ENCODE measurements around the gene TTC39C. TPM values are rescaled to one million over a fixed set of nuclear protein-coding genes. Genes with fewer than 3 reads are reported as not detected.

The TTC39C gene
- total and polyA plus RNA-seq, 12 donors: 3.5 to 8.1 (median 5.2) TPM

GRCh38 chr18:24168496-24168895, 153.9 kb downstream of the TTC39C start:
- H3K4me3 ChIP-seq: no peak overlapping the region
- peaks cover 0 to 100% (median 43%) of the 10 kb centered on the region in 9 donors for H3K36me3 ChIP-seq
- no peak for ATAC-seq
- intact Hi-C loops (cut with DNase I): no loop called here
- H3K4me1 ChIP-seq: no peaks in the 10 kb centered on the region
- H3K9me3 ChIP-seq: no peaks in the 10 kb centered on the region
- WGBS, 2 donors: 82 to 83% methylated on average over 7 of the region's 7 CpGs
- no peak for DNase-seq
- no peaks in the 10 kb centered on the region for H3K27me3 ChIP-seq
- no peak for TF ChIP-seq CTCF (IDR thresholded peaks at IDR 0.05)
- no peak overlapping the region for H3K27ac ChIP-seq

GRCh38 chr18:24170360-24170759, 155.8 kb downstream of the TTC39C start:
- H3K36me3 ChIP-seq: peaks cover 0 to 100% (median 29%) of the 10 kb centered on the region in 9 donors
- no peaks in the 10 kb centered on the region for H3K4me1 ChIP-seq
- intact Hi-C loops (cut with DNase I): loop anchor here in 3 of 10 donors (10.0 kb wide), 2 partner anchors 184 to 314 kb away; no protein-coding TSS in a partner anchor
- no peak overlapping the region for H3K4me3 ChIP-seq
- ATAC-seq (no peak), DNase-seq (no peak)
- no peaks in the 10 kb centered on the region for H3K27me3 ChIP-seq
- WGBS, 2 donors: 90 to 94% methylated on average over 8 of the region's 8 CpGs
- no peak overlapping the region for H3K27ac ChIP-seq
- no peaks in the 10 kb centered on the region for H3K9me3 ChIP-seq
- TF ChIP-seq CTCF (IDR thresholded peaks at IDR 0.05): no peak

- Histone ChIP-seq H3K4me3 (no peak overlapping the region), H3K4me1 (peaks cover 0 to 9% (median 5%) of the 10 kb centered on the region in 9 donors), H3K36me3 (peaks cover 0 to 90% (median 6%) of the 10 kb centered on the region in 9 donors), H3K27ac (no peak overlapping the region), H3K27me3 (no peaks in the 10 kb centered on the region), H3K9me3 (no peaks in the 10 kb centered on the region)
- no peak for TF ChIP-seq CTCF (IDR thresholded peaks at IDR 0.05)
- ATAC-seq: no peak
- no peak for DNase-seq
- 94 to 97% methylated on average over 3 of the region's 3 CpGs for WGBS, 2 donors
- intact Hi-C loops (cut with DNase I): loop anchor here in 3 of 10 donors (10.0 kb wide), 2 partner anchors 181 to 311 kb away; no protein-coding TSS in a partner anchor
These were observed 159.4 kb downstream of the TTC39C start for GRCh38 chr18:24173997-24174396.

- Histone ChIP-seq H3K4me3 (no peak overlapping the region), H3K27ac (no peak overlapping the region), H3K36me3 (peaks cover 0 to 87% (median 0%) of the 10 kb centered on the region in 9 donors), H3K4me1 (peaks cover 0 to 14% (median 5%) of the 10 kb centered on the region in 9 donors), H3K9me3 (no peaks in the 10 kb centered on the region), H3K27me3 (no peaks in the 10 kb centered on the region)
- peak; percentile 64 to 86 (median 80) for TF ChIP-seq CTCF (IDR thresholded peaks at IDR 0.05)
- WGBS, 2 donors: 66 to 67% methylated on average over 7 of the region's 7 CpGs
- intact Hi-C loops (cut with DNase I): loop anchor here in 8 of 10 donors (2.0 to 10.0 kb wide), 7 partner anchors 94 to 312 kb away; no protein-coding TSS in a partner anchor
- ATAC-seq (peak; percentile 58 to 85 (median 81)), DNase-seq (peak; percentile 29 to 67)
These were observed 162.3 kb downstream of the TTC39C start for GRCh38 chr18:24176727-24177416.

Measured in heart right ventricle (tissue), 16 donors.